ENCODE measurements around the gene COL4A2. TPM values are rescaled to one million over a fixed set of nuclear protein-coding genes. Genes with fewer than 3 reads are reported as not detected.

The COL4A2 gene
- total RNA-seq, 1 donor from 2014 or later, result 60.9 TPM

DNA sequence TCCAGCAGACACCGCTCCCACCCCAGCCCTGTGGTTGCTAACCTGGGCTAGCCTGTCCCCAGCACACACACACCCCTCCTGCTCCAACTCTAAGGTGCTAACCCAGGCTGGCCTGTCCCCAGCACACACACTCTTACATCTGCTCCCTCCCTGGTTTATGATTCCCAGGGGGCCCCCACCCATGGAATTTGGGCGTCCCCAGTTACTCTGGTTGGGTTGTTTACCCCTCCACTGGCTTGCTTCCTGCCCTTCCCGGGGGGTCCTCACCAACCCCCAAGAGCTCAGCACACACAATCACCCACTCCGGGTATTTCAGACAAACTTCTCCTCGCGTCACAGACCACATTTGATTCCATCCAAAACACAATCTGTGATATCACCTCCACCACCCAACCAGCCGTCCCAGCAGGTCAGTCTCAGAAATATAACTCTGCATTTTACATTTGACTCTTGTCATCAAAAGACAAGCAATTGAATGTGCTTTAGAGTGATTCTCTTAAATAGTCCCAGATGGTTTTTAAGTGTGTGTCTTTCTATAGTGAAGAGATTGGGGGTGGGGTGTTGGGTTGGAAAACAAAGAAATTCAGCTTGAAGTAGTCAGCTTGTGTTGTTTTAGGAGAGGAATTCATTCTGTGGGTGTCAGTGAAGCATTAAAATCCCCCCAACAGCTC, 20.1 kb downstream of the COL4A2 start:
- peak overlapping the region; percentile 27 for H3K4me3 Mint-ChIP-seq (ENCODE audit: unreplicated experiment)
- H3K4me1 Mint-ChIP-seq (ENCODE audit: low read depth, unreplicated experiment), result peaks cover 18% of the 10 kb centered on the region
- no peak for DNase-seq
- peaks cover 6% of the 10 kb centered on the region for H3K27me3 Mint-ChIP-seq (ENCODE audit: unreplicated experiment)
- peak overlapping the region; percentile 65 for H3K27ac Mint-ChIP-seq (ENCODE audit: unreplicated experiment)
- H3K36me3 Mint-ChIP-seq (ENCODE audit: unreplicated experiment), result no peaks in the 10 kb centered on the region
- TF ChIP-seq, protein P1, sequence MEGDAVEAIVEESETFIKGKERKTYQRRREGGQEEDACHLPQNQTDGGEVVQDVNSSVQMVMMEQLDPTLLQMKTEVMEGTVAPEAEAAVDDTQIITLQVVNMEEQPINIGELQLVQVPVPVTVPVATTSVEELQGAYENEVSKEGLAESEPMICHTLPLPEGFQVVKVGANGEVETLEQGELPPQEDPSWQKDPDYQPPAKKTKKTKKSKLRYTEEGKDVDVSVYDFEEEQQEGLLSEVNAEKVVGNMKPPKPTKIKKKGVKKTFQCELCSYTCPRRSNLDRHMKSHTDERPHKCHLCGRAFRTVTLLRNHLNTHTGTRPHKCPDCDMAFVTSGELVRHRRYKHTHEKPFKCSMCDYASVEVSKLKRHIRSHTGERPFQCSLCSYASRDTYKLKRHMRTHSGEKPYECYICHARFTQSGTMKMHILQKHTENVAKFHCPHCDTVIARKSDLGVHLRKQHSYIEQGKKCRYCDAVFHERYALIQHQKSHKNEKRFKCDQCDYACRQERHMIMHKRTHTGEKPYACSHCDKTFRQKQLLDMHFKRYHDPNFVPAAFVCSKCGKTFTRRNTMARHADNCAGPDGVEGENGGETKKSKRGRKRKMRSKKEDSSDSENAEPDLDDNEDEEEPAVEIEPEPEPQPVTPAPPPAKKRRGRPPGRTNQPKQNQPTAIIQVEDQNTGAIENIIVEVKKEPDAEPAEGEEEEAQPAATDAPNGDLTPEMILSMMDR (IDR thresholded peaks at IDR 0.05; ENCODE audit: partially characterized antibody, unreplicated experiment), result no peak
- no peaks in the 10 kb centered on the region for H3K9me3 Mint-ChIP-seq (ENCODE audit: unreplicated experiment)

DNA sequence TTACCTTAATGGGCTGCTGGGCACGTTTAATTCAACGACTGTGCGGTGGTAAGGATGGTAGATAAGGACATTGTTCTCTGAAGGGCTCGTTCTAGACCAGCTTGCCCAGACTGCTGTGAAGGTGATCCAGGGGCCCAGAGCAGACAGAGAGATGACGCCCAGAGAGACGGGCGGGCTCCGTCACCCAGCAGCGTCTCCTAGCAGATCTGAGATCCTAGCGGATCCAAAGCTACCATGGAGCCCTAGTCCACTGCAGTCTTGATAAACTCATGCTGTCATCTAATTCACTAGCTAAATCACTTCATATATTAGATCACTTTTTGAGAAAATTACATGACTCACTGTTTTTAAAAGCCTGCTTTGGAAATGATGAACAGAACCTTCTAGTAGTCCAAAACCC, 21.5 kb downstream of the COL4A2 start:
- Mint-ChIP-seq H3K4me3 (ENCODE audit: unreplicated experiment) (no peak overlapping the region), H3K4me1 (ENCODE audit: low read depth, unreplicated experiment) (peaks cover 18% of the 10 kb centered on the region), H3K9me3 (ENCODE audit: unreplicated experiment) (peaks cover 2% of the 10 kb centered on the region), H3K27ac (ENCODE audit: unreplicated experiment) (no peak overlapping the region), H3K36me3 (ENCODE audit: unreplicated experiment) (no peaks in the 10 kb centered on the region), H3K27me3 (ENCODE audit: unreplicated experiment) (peaks cover 6% of the 10 kb centered on the region)
- TF ChIP-seq, protein P1 (IDR thresholded peaks at IDR 0.05; ENCODE audit: partially characterized antibody, unreplicated experiment), result no peak
- DNase-seq, result no peak

DNA sequence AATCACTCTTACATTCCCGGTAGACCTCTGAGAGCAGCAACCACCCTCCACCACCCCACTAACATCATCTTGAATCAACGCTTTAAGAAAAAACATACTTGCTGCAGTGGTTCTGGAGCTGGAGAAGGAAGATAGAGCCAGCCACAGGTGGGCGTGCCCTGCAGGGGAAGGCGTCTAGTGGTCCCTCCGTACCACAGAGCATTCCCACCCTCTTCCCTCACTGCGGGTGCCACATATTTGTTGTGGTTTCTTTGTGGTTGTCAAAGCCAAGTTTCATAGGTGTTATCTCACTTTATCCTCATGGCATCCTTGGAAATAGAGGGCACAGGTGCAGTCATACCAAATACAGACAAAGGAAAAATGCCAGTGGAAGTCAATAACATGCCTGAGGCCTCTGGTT, 22.2 kb downstream of the COL4A2 start:
- H3K27ac Mint-ChIP-seq (ENCODE audit: unreplicated experiment), result no peak overlapping the region
- TF ChIP-seq, protein P1 (IDR thresholded peaks at IDR 0.05; ENCODE audit: partially characterized antibody, unreplicated experiment), result no peak
- no peak overlapping the region for H3K4me3 Mint-ChIP-seq (ENCODE audit: unreplicated experiment)
- H3K27me3 Mint-ChIP-seq (ENCODE audit: unreplicated experiment), result peaks cover 6% of the 10 kb centered on the region
- no peak for DNase-seq
- H3K4me1 Mint-ChIP-seq (ENCODE audit: low read depth, unreplicated experiment), result peaks cover 18% of the 10 kb centered on the region
- H3K36me3 Mint-ChIP-seq (ENCODE audit: unreplicated experiment), result no peaks in the 10 kb centered on the region
- H3K9me3 Mint-ChIP-seq (ENCODE audit: unreplicated experiment), result peaks cover 2% of the 10 kb centered on the region

DNA sequence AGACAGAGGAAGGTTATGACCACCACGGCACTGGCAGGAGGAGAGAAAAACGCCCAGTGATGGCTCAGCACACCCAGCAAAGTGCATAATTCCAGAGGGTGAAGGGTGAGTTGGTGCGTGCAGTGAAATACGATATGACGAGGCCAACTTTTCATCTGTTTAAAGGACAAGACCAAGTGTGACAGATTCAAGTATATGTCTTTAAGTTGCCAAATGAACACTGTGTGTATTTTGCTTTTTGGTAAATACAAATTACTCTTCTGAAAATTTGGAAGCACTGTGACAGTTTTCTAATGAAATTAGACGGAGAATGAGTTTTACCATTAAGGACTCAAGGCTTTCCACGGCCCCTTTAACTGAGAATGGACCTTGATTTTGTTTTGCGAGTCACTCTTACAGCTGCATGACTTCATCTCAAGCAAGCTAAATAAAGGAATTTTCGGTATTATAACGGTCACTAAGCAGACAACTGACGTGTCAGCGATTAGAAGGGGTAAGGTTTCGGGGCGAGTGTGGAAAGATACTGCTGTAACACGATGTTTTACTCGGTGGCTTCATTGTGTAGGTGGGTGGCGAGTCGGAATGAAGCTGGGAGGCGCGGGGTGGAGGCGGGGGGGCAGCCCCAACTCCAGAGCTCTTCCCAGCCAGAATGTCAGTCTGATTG, 22.8 kb downstream of the COL4A2 start:
- Mint-ChIP-seq H3K27ac (ENCODE audit: unreplicated experiment) (no peak overlapping the region), H3K9me3 (ENCODE audit: unreplicated experiment) (peaks cover 2% of the 10 kb centered on the region), H3K4me1 (ENCODE audit: low read depth, unreplicated experiment) (peaks cover 15% of the 10 kb centered on the region), H3K36me3 (ENCODE audit: unreplicated experiment) (no peaks in the 10 kb centered on the region), H3K27me3 (ENCODE audit: unreplicated experiment) (peaks cover 3% of the 10 kb centered on the region), H3K4me3 (ENCODE audit: unreplicated experiment) (no peak overlapping the region)
- TF ChIP-seq, protein P1 (IDR thresholded peaks at IDR 0.05; ENCODE audit: partially characterized antibody, unreplicated experiment), result no peak
- DNase-seq, result no peak

DNA sequence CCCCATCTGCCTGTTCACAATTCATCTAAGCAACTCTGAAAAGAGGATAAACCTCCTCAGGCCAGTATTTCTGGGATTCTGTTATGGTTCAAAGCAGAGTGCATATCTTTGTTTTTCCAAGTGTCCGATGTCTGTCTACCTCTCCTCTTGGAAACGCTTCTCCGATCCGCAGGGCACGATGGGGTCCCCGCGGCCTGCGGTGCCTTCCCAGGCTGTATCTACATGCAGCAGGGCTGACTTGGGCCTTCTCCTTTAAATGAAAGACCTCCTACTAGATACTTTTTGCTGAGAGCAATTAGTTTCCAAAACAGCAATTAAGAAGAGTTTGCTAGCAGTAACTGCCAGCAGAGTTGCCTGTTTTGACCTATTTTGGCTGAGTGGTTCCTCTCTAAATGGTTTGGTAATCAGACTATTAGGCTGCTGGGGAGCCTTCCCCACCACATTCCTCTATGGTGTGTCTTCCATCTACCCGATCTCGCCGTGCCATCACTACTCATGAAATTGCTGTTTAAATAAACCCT, 23.5 kb downstream of the COL4A2 start:
- Mint-ChIP-seq H3K27me3 (ENCODE audit: unreplicated experiment) (peaks cover 2% of the 10 kb centered on the region), H3K9me3 (ENCODE audit: unreplicated experiment) (peaks cover 2% of the 10 kb centered on the region), H3K27ac (ENCODE audit: unreplicated experiment) (no peak overlapping the region), H3K36me3 (ENCODE audit: unreplicated experiment) (no peaks in the 10 kb centered on the region), H3K4me1 (ENCODE audit: low read depth, unreplicated experiment) (peaks cover 15% of the 10 kb centered on the region), H3K4me3 (ENCODE audit: unreplicated experiment) (no peak overlapping the region)
- TF ChIP-seq, protein P1 (IDR thresholded peaks at IDR 0.05; ENCODE audit: partially characterized antibody, unreplicated experiment), result no peak
- DNase-seq, result no peak
